Activated B cell treated with CpG ODN at 0.5 μM for 24 hours (primary cell): ENCODE data around the gene AIDA. TPM values are rescaled to one million over a fixed set of nuclear protein-coding genes. Genes with fewer than 3 reads are reported as not detected.
A peak's percentile ranks its signal among the peaks of the same experiment; 100 is the strongest.

Experiments
- ATAC-seq: fragments of 200-7000 bp; cut with Tn5 transposase; one replicate; pipeline ENCODE4 v1.10.0; 2021; ENCODE audit warnings: low read depth, mild to moderate bottlenecking, moderate library complexity
- CTCF ChIA-PET: fragments of 350-600 bp; sonication (Branson Sonifier 250); formaldehyde crosslinking; loops from one replicate; lab custom pipeline; 2021; ENCODE audit warnings: antibody characterized with exemption; lab: Charles Lee
- POLR2A ChIA-PET: fragments of 350-600 bp; sonication (Branson Sonifier 250); formaldehyde crosslinking; loops from one replicate; lab custom pipeline; 2021; ENCODE audit warnings: antibody characterized with exemption; lab: Charles Lee
- DNase-seq: peaks from one replicate; pipeline ENCODE4 v3.0.0; 2022
- H3K27ac Mint-ChIP-seq: one replicate; pipeline ENCODE4 v1.8.0; 2020; ENCODE audit warnings: mixed read lengths
- H3K27me3 Mint-ChIP-seq: one replicate; pipeline ENCODE4 v1.8.0; 2021; ENCODE audit warnings: mixed read lengths
- H3K36me3 Mint-ChIP-seq: one replicate; pipeline ENCODE4 v1.8.0; 2021; ENCODE audit warnings: low read depth, mixed read lengths
- H3K4me1 Mint-ChIP-seq: one replicate; pipeline ENCODE4 v1.8.0; 2021; ENCODE audit warnings: mixed read lengths
- H3K4me3 Mint-ChIP-seq: one replicate; pipeline ENCODE4 v1.8.0; 2020; ENCODE audit warnings: mild to moderate bottlenecking, mixed read lengths
- H3K9me3 Mint-ChIP-seq: one replicate; pipeline ENCODE4 v1.8.0; 2020; ENCODE audit warnings: mixed read lengths
- CTCF ChIP-seq: fragments of 200-600 bp; IDR thresholded peaks from one replicate; pipeline ENCODE4 v1.8.0; 2022; ENCODE audit warnings: antibody characterized with exemption, mild to moderate bottlenecking
- intact Hi-C: fragments of 100-400 bp; cut with micrococcal nuclease; formaldehyde crosslinking; loops from one replicate; pipeline ENCODE4 v1.15.1; 2024
- total RNA-seq: library from RNA; stranded (reverse); gene quantifications from 2 replicates; pipeline ENCODE4 v1.2.3, GENCODE V29; 2022

Gene AIDA
- total RNA-seq, result 50.4 and 54.3 TPM in 2 replicates

GRCh38 chr1:222712253-222713090 is at the start of gene AIDA, which contains the start of gene BROX:
TSS of gene AIDA (minus strand) at chr1:222712491. CDS start at chr1:222712317, 174 bp downstream.
TSS of gene BROX (plus strand) at chr1:222712564. CDS start at chr1:222715700, 3,136 bp downstream.
- TF ChIP-seq CTCF, result no peak

GRCh38 chr1:222761083-222761482 is 48.8 kb upstream of the AIDA start:
- no peak for DNase-seq
- no peak for TF ChIP-seq CTCF
- CTCF ChIA-PET, result interaction anchor here (0.9 kb wide), 1 partner anchor 22 kb away, joined by 3 read pairs; no protein-coding TSS in a partner anchor
- no peak for ATAC-seq
- H3K4me1 Mint-ChIP-seq, result peaks cover 3% of the 10 kb centered on the region
- no peaks in the 10 kb centered on the region for H3K9me3 Mint-ChIP-seq
- intact Hi-C loops, result no loop called here
- POLR2A ChIA-PET, result no interaction called here
- no peak overlapping the region for H3K4me3 Mint-ChIP-seq
- no peak overlapping the region for H3K27ac Mint-ChIP-seq
- H3K27me3 Mint-ChIP-seq, result no peaks in the 10 kb centered on the region
- peaks cover 12% of the 10 kb centered on the region for H3K36me3 Mint-ChIP-seq

More at GRCh38 chr1:222712253-222713090, at the start of gene AIDA, which contains the start of gene BROX:
- peak within 1 kb of the TSS; percentile 93 for H3K4me3 Mint-ChIP-seq
- peak within 1 kb of the TSS; percentile 100 for H3K27ac Mint-ChIP-seq
- DNase-seq (peak; percentile 98), ATAC-seq (peak; percentile 75)
- H3K9me3 Mint-ChIP-seq, result no peaks in the 10 kb centered on the region
- no peaks in the 10 kb centered on the region for H3K27me3 Mint-ChIP-seq
- H3K4me1 Mint-ChIP-seq, result peaks cover 57% of the 10 kb centered on the region
- POLR2A ChIA-PET, result interaction anchor here (0.7 to 7.7 kb wide), 32 partner anchors 9 to 1280 kb away, joined by 3 to 127 read pairs (median 5); partner anchors contain the start of genes CAPN2, FAM177B and TAF1A
- peaks cover 59% of the 10 kb centered on the region for H3K36me3 Mint-ChIP-seq
- intact Hi-C loops, result loop anchor here (1.0 to 10.0 kb wide), 13 partner anchors 20 to 1834 kb away; partner anchors contain the start of genes DUSP10, HLX, TAF1A and TP53BP2
- CTCF ChIA-PET, result interaction anchor here (0.8 to 1.9 kb wide), 8 partner anchors 9 to 411 kb away, joined by 3 to 10 read pairs (median 4); no protein-coding TSS in a partner anchor

- no peak overlapping the region for H3K27ac Mint-ChIP-seq
- ChIA-PET POLR2A (interaction anchor here (0.6 kb wide), 1 partner anchor 45 kb away, joined by 3 read pairs; no protein-coding TSS in a partner anchor), CTCF (no interaction called here)
- no peak for DNase-seq
- no peaks in the 10 kb centered on the region for H3K27me3 Mint-ChIP-seq
- H3K4me3 Mint-ChIP-seq, result no peak overlapping the region
- H3K4me1 Mint-ChIP-seq, result peaks cover 16% of the 10 kb centered on the region
- TF ChIP-seq CTCF, result no peak
- intact Hi-C loops, result no loop called here
- no peak for ATAC-seq
- H3K36me3 Mint-ChIP-seq, result peaks cover 10% of the 10 kb centered on the region
- no peaks in the 10 kb centered on the region for H3K9me3 Mint-ChIP-seq
These were observed 47.3 kb upstream of the AIDA start for GRCh38 chr1:222759451-222760035.

GRCh38 chr1:222757646-222758268 is 45.5 kb upstream of the AIDA start:
- Mint-ChIP-seq H3K4me1 (peaks cover 33% of the 10 kb centered on the region), H3K36me3 (peaks cover 10% of the 10 kb centered on the region), H3K27me3 (no peaks in the 10 kb centered on the region), H3K27ac (no peak overlapping the region), H3K4me3 (no peak overlapping the region), H3K9me3 (no peaks in the 10 kb centered on the region)
- no peak for DNase-seq
- ChIA-PET CTCF (interaction anchor here (0.7 to 1.9 kb wide), 3 partner anchors 13 to 36 kb away, joined by 3 to 4 read pairs (median 4); no protein-coding TSS in a partner anchor), POLR2A (interaction anchor here (0.5 kb wide), 1 partner anchor 19 kb away, joined by 4 read pairs; no protein-coding TSS in a partner anchor)
- intact Hi-C loops, result no loop called here
- no peak for ATAC-seq
- no peak for TF ChIP-seq CTCF
